ENCODE data around the gene RFX8.

DNA sequence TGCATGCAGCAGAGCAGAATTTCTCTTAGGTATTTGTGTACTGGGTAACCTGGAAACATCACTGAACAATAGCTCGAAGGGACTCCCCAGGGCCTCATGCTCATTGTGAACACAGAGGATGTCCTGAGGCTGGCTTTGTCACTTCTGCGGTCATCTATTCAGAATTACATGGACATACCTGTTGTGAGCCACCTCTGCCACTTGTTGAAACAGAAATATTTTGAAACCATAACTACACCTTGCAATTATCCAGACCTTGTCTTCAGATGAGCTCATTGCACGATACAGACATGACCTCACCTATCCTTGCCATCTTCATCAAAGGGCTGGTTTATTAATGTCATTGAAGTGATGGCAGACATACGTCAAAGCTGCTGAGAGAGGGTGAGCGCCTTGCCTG lies 64.2 kb downstream of the RFX8 start:
- TF ChIP-seq, protein P1, sequence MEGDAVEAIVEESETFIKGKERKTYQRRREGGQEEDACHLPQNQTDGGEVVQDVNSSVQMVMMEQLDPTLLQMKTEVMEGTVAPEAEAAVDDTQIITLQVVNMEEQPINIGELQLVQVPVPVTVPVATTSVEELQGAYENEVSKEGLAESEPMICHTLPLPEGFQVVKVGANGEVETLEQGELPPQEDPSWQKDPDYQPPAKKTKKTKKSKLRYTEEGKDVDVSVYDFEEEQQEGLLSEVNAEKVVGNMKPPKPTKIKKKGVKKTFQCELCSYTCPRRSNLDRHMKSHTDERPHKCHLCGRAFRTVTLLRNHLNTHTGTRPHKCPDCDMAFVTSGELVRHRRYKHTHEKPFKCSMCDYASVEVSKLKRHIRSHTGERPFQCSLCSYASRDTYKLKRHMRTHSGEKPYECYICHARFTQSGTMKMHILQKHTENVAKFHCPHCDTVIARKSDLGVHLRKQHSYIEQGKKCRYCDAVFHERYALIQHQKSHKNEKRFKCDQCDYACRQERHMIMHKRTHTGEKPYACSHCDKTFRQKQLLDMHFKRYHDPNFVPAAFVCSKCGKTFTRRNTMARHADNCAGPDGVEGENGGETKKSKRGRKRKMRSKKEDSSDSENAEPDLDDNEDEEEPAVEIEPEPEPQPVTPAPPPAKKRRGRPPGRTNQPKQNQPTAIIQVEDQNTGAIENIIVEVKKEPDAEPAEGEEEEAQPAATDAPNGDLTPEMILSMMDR (conservative IDR thresholded peaks at IDR 0.05; ENCODE audit: low read depth, low read length): no peak
- TF ChIP-seq EZH2 (IDR thresholded peaks at IDR 0.05; ENCODE audit: low read length, unreplicated experiment) (no peak), EZH2phosphoT487 (IDR thresholded peaks at IDR 0.05; ENCODE audit: borderline replicate concordance, low read length) (no peak)

Data from PC-3 (cell line).